ENCODE measurements around the gene ERBB4.

DNA sequence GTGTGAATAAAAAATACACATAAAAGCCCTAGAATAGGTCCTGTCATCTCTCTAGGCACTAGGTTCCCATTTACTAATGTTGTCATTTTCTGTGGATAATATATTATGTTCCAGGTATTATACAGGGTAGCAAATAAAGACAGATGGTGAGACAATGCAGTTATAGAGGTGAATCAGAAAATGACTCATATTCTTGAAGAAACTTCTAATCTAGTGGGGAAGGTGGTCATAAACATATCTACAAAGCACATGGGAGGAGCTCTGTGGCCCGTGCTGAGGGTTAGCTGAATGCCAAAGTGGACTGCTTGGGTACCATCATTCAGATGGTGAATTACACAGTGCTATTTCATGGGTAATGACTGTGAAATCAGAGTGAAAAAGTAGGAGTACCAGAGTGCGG, 700.9 kb downstream of the ERBB4 start:
- TF ChIP-seq CTCF (IDR thresholded peaks at IDR 0.05; ENCODE audit: low read length) = no peak
- no peak for TF ChIP-seq EZH2phosphoT487 (IDR thresholded peaks at IDR 0.05; ENCODE audit: low read length)
- no peak for TF ChIP-seq EZH2 (optimal IDR thresholded peaks at IDR 0.05; ENCODE audit: low read depth, low read length)

Data from MM.1S (cell line).